ENCODE data around the gene RUVBL2.

- TF ChIP-seq CTCF (IDR thresholded peaks at IDR 0.05 in 2 of 3, conservative IDR thresholded peaks at IDR 0.05 in 1 of 3; ENCODE audit: borderline replicate concordance in 1 of 3, insufficient read depth in 1 of 3, low read depth in 2 of 3, low read length in 2 of 3) (no peak), POLR2AphosphoS5 (IDR thresholded peaks at IDR 0.05; ENCODE audit: low read depth, low read length) (no peak), POLR2A (IDR thresholded peaks at IDR 0.05; ENCODE audit: borderline replicate concordance, extremely low read depth, insufficient read depth, insufficient read length) (no peak), EZH2phosphoT487 (IDR thresholded peaks at IDR 0.05; ENCODE audit: borderline replicate concordance) (no peak), ZFX (IDR thresholded peaks at IDR 0.05) (no peak), EZH2 (IDR thresholded peaks at IDR 0.05) (no peak), RAD21 (IDR thresholded peaks at IDR 0.05; ENCODE audit: low read depth) (no peak), MAX (IDR thresholded peaks at IDR 0.05) (no peak)
Observed at GRCh38 chr19:48968813-48969218, 24.9 kb upstream of the RUVBL2 start.
